ENCODE results near the gene SPPL2B.

DNA sequence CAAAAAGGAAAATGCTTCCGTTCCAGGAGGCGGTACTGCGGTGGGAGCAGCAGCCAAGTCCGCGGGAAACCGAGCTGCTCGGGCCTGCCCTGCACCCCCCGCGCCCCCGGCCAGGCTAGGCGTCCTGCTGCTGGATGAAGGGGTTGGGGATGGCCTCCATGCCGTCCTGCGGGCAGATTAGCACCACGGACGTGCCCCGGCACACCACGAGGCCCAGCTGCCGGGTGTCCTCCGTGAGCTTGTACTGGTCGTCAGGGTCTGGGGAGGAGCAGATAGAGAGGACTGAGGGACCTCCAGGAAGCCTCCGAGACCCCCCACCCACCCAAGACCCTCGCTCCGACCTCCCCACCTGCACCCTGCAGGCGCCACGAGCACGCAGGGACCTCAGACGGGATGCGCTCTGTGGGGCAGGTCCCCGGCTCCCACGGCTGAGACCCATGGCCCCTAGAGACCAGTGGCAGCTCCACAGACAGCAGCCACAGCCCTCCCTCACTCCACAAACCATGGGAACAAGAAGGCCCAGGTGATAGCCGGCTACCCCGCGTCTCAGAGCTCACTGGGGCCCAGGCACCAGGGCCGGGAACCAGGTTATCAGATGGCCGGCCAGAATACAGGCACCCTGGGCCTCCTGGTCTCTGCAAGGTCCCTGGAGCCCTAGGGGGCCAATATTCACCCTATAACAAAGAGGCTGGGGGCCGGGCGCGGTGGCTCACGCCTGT is 6.8 kb upstream of the SPPL2B start:
- TF ChIP-seq, protein P1, sequence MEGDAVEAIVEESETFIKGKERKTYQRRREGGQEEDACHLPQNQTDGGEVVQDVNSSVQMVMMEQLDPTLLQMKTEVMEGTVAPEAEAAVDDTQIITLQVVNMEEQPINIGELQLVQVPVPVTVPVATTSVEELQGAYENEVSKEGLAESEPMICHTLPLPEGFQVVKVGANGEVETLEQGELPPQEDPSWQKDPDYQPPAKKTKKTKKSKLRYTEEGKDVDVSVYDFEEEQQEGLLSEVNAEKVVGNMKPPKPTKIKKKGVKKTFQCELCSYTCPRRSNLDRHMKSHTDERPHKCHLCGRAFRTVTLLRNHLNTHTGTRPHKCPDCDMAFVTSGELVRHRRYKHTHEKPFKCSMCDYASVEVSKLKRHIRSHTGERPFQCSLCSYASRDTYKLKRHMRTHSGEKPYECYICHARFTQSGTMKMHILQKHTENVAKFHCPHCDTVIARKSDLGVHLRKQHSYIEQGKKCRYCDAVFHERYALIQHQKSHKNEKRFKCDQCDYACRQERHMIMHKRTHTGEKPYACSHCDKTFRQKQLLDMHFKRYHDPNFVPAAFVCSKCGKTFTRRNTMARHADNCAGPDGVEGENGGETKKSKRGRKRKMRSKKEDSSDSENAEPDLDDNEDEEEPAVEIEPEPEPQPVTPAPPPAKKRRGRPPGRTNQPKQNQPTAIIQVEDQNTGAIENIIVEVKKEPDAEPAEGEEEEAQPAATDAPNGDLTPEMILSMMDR (IDR thresholded peaks at IDR 0.05), result no peak
- TF ChIP-seq POLR2A (IDR thresholded peaks at IDR 0.05), result no peak
- TF ChIP-seq EP300 (IDR thresholded peaks at IDR 0.05), result no peak
- TF ChIP-seq POLR2AphosphoS5 (IDR thresholded peaks at IDR 0.05), result no peak

Data from suprapubic skin (tissue), 4 donors.